Left colon (tissue), 2 donors: ENCODE results near the gene ZBTB1. TPM values are rescaled to one million over a fixed set of nuclear protein-coding genes. Genes with fewer than 3 reads are reported as not detected.

Source experiments
- ATAC-seq: fragments of 200-7000 bp; cut with Tn5 transposase; one replicate; pipeline ENCODE4 v1.9.1; 2020; ENCODE audit warnings: mild to moderate bottlenecking, moderate library complexity
- DNase-seq, 2 donors: peaks; one replicate each; pipeline ENCODE4 v3.0.0-alpha.2; 2020
- intact Hi-C, 2 donors: fragments of 100-400 bp; cut with DNase I in 1 of 2; cut with micrococcal nuclease in 1 of 2; formaldehyde crosslinking; loops; one replicate each; pipeline versions ENCODE4 v1.11.2 to v1.14.0; 2022; cut with DNase I, micrococcal nuclease
- long read RNA-seq: library from polyadenylated mRNA; unstranded; transcript quantifications from one replicate; pipeline ENCODE4 v2.0.0, GENCODE V29; 2021
- total RNA-seq, 2 donors: library from RNA; stranded (reverse); fragmentation: NEBNext Ultra II Directional; extraction: Animal tissue kit (Norgen Biotek cat#: 25700); gene quantifications; one replicate each; pipeline ENCODE4 v1.2.1, GENCODE V29; 2021
- donor health status: DM: no; HTN: no; CAD: no.
- donor health status: DM: yes; HTN: yes; CAD: no.

Gene ZBTB1
- total RNA-seq, result 10 to 100 TPM; 29.5 to 32.1 TPM
- long read RNA-seq, full-length matches to known transcripts, result 4 of 28 reads
- long read RNA-seq, partial matches to known transcripts, result 17 of 28 reads
- long read RNA-seq, other reads (novel, unspliced or antisense), result 7 of 28 reads

GRCh38 chr14:64504310-64504896 is at the start of gene ZBTB1:
ZBTB1 (plus strand) TSS chr14:64504770; CDS start chr14:64521505, 16,735 bp downstream.
- ATAC-seq, result peak; percentile 61
- intact Hi-C loops, result no loop called here
- DNase-seq, result peak; percentile 81 to 84

- DNase-seq (no peak), ATAC-seq (peak; percentile 56)
- intact Hi-C loops, result no loop called here
Measured at GRCh38 chr14:64459405-64460136, 45.0 kb upstream of the ZBTB1 start.

- intact Hi-C loops, result no loop called here
- no peak for ATAC-seq
- DNase-seq, result no peak
Measured at GRCh38 chr14:64461221-64461620, 43.3 kb upstream of the ZBTB1 start.

GRCh38 chr14:64463195-64463594 is 41.4 kb upstream of the ZBTB1 start:
- intact Hi-C loops, result no loop called here
- DNase-seq (no peak), ATAC-seq (no peak)

GRCh38 chr14:64463873-64464272 is 40.7 kb upstream of the ZBTB1 start:
- DNase-seq, result no peak
- intact Hi-C loops, result no loop called here
- no peak for ATAC-seq

- peak; percentile 31 for ATAC-seq
- intact Hi-C loops, result no loop called here
- no peak for DNase-seq
Measured at GRCh38 chr14:64464651-64465050, 39.9 kb upstream of the ZBTB1 start.

GRCh38 chr14:64465191-64465822 is 39.3 kb upstream of the ZBTB1 start, which contains the start of gene AKAP5:
AKAP5 (plus strand) TSS chr14:64465499; CDS start chr14:64468395, 2,896 bp downstream.
- ATAC-seq (peak; percentile 79), DNase-seq (peak; percentile 61 to 74)
- intact Hi-C loops, result no loop called here

GRCh38 chr14:64465831-64466554 is 38.6 kb upstream of the ZBTB1 start:
- intact Hi-C loops, result no loop called here
- peak; percentile 29 for ATAC-seq
- DNase-seq, result peak in 1 of 2 donors; percentile 24

GRCh38 chr14:64467101-64467500 is 37.5 kb upstream of the ZBTB1 start:
- intact Hi-C loops, result no loop called here
- ATAC-seq (no peak), DNase-seq (no peak)

GRCh38 chr14:64467566-64467965 is 37.0 kb upstream of the ZBTB1 start:
- intact Hi-C loops, result no loop called here

GRCh38 chr14:64468451-64468850 is 36.1 kb upstream of the ZBTB1 start:
- intact Hi-C loops, result no loop called here
- ATAC-seq, result no peak
- DNase-seq, result no peak

More at GRCh38 chr14:64467566-64467965, 37.0 kb upstream of the ZBTB1 start:
- ATAC-seq (peak; percentile 28), DNase-seq (no peak)

- intact Hi-C loops, result no loop called here
- no peak for DNase-seq
- ATAC-seq, result no peak
Measured at GRCh38 chr14:64474041-64474440, 30.5 kb upstream of the ZBTB1 start.

- ATAC-seq, result no peak
- intact Hi-C loops, result no loop called here
- DNase-seq, result no peak
Measured at GRCh38 chr14:64474698-64475097, 29.9 kb upstream of the ZBTB1 start.

GRCh38 chr14:64475585-64476273 is 28.8 kb upstream of the ZBTB1 start:
- ATAC-seq (peak; percentile 88), DNase-seq (no peak)
- intact Hi-C loops, result no loop called here

GRCh38 chr14:64476438-64476837 is 28.1 kb upstream of the ZBTB1 start:
- intact Hi-C loops, result no loop called here
- ATAC-seq (no peak), DNase-seq (no peak)

- no peak for ATAC-seq
- DNase-seq, result no peak
- intact Hi-C loops, result no loop called here
Measured at GRCh38 chr14:64478634-64479250, 25.8 kb upstream of the ZBTB1 start.

- ATAC-seq (peak; percentile 90), DNase-seq (no peak)
- intact Hi-C loops, result no loop called here
Measured at GRCh38 chr14:64488590-64489099, 15.9 kb upstream of the ZBTB1 start.

- intact Hi-C loops, result no loop called here
- no peak for ATAC-seq
Measured at GRCh38 chr14:64491637-64492036, 12.9 kb upstream of the ZBTB1 start.

More at GRCh38 chr14:64491637-64492036, 12.9 kb upstream of the ZBTB1 start:
- DNase-seq, result no peak
